ENCODE results near the gene DCLRE1B.

GRCh38 chr1:113881661-113882060 lies 23.5 kb upstream of the DCLRE1B start:
- TF ChIP-seq ATF3 (IDR thresholded peaks at IDR 0.05), result no peak
- TF ChIP-seq RXRA (IDR thresholded peaks at IDR 0.05), result no peak
- no peak for TF ChIP-seq TAF1 (conservative IDR thresholded peaks at IDR 0.05)
- no peak for TF ChIP-seq CTCF (IDR thresholded peaks at IDR 0.05; ENCODE audit: low read depth, low read length, missing input control)
- TF ChIP-seq NR2F2 (IDR thresholded peaks at IDR 0.05), result no peak
- no peak for TF ChIP-seq YY1 (IDR thresholded peaks at IDR 0.05)
- no peak for TF ChIP-seq JUND (IDR thresholded peaks at IDR 0.05)
- TF ChIP-seq REST (IDR thresholded peaks at IDR 0.05), result no peak
- no peak for TF ChIP-seq FOXA1 (IDR thresholded peaks at IDR 0.05)
- no peak for TF ChIP-seq RAD21 (IDR thresholded peaks at IDR 0.05)
- TF ChIP-seq EGR1 (IDR thresholded peaks at IDR 0.05; ENCODE audit: low read depth in 2 of 2), result no peak
- no peak for TF ChIP-seq GABPA (IDR thresholded peaks at IDR 0.05 in 1 of 2, conservative IDR thresholded peaks at IDR 0.05 in 1 of 2)
- no peak for TF ChIP-seq MAX (IDR thresholded peaks at IDR 0.05)
- TF ChIP-seq ZBTB33 (IDR thresholded peaks at IDR 0.05), result no peak

All from liver (tissue), 3 donors.